Measurements from ENCODE around the gene AKAP14. TPM values are rescaled to one million over a fixed set of nuclear protein-coding genes. Genes with fewer than 3 reads are reported as not detected.
"Not testable (repeated sequence)": the region's sequence is repeated elsewhere in the genome, so short reads cannot be mapped to it uniquely, and the experiment has no call there.

AKAP14 gene
- total and polyA plus RNA-seq, 4 donors, result not detected

DNA sequence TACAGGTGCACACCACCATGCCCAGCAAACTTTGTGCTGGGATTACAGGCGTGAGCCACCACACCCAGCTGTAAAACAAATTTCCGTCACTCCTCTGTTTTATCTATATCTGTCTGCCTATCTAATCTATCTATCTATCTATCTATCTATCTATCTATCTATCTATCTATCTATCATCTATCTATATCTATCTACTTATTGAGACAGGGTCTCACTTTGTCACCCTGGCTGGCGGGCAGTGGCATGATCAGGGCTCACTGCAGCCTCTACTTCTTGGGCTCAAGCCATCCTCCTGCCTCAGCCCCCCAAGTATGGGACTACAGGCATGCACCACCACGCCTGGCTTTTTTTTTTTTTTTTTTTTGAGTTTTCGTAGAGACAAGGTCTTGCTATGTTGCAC is 20.6 kb downstream of the AKAP14 start:
- WGBS, 2 donors, result 75 to 88% methylated on average over 5 of the region's 5 CpGs
- ATAC-seq (ENCODE audit: low FRiP score) (no peak), DNase-seq (no peak)

DNA sequence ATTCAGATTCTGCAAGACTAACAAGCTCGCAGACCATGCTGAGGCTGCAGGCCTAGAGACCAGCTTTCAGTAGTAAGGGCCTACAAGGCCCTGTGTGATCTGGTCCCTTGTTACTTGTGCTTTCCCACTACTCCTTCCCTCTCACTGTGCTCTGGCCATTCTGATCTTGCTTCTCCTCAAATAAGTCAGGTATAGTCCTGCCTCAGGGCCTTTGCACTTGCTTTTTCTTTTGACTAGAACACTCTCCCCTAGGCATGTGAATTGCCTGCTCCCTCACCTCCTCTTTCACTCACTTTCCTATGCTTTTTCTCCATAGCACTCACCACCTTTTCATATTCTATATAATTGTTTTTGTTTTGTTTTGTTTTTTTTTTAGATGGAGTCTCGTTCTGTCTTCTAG is 22.2 kb downstream of the AKAP14 start:
- no peak for DNase-seq
- Histone ChIP-seq H3K36me3 (ENCODE audit: control insufficient read depth in 1 of 2, insufficient read depth in 2 of 2, low read length in 1 of 2) (no peaks in the 10 kb centered on the region), H3K4me1 (ENCODE audit: control insufficient read depth in 1 of 2, insufficient read depth in 2 of 2, low read length in 2 of 2) (no peaks in the 10 kb centered on the region), H3K27me3 (ENCODE audit: control insufficient read depth in 1 of 2, insufficient read depth in 2 of 2, low read length in 1 of 2) (no peaks in the 10 kb centered on the region), H3K4me3 (ENCODE audit: low read length in 2 of 2) (no peak overlapping the region), H3K9me3 (ENCODE audit: control insufficient read depth, low read length) (no peaks in the 10 kb centered on the region), H3K27ac (ENCODE audit: low read depth in 1 of 2, low read length in 2 of 2) (no peak overlapping the region)
- intact Hi-C loops (cut with DNase I), result no loop called here
- 81 to 92% methylated on average over 2 of the region's 2 CpGs for WGBS, 2 donors
- no peak for ATAC-seq (ENCODE audit: low FRiP score)

More for the DNA sequence above, 20.6 kb downstream of the AKAP14 start:
- Histone ChIP-seq H3K4me1 (ENCODE audit: control insufficient read depth in 1 of 2, insufficient read depth in 2 of 2, low read length in 2 of 2) (no peaks in the 10 kb centered on the region), H3K27me3 (ENCODE audit: control insufficient read depth in 1 of 2, insufficient read depth in 2 of 2, low read length in 1 of 2) (no peaks in the 10 kb centered on the region), H3K27ac (ENCODE audit: low read depth in 1 of 2, low read length in 2 of 2) (no peak overlapping the region), H3K9me3 (ENCODE audit: control insufficient read depth, low read length) (no peaks in the 10 kb centered on the region), H3K4me3 (ENCODE audit: low read length in 2 of 2) (no peak overlapping the region), H3K36me3 (ENCODE audit: control insufficient read depth in 1 of 2, insufficient read depth in 2 of 2, low read length in 1 of 2) (no peaks in the 10 kb centered on the region)
- intact Hi-C loops (cut with DNase I), result no loop called here

DNA sequence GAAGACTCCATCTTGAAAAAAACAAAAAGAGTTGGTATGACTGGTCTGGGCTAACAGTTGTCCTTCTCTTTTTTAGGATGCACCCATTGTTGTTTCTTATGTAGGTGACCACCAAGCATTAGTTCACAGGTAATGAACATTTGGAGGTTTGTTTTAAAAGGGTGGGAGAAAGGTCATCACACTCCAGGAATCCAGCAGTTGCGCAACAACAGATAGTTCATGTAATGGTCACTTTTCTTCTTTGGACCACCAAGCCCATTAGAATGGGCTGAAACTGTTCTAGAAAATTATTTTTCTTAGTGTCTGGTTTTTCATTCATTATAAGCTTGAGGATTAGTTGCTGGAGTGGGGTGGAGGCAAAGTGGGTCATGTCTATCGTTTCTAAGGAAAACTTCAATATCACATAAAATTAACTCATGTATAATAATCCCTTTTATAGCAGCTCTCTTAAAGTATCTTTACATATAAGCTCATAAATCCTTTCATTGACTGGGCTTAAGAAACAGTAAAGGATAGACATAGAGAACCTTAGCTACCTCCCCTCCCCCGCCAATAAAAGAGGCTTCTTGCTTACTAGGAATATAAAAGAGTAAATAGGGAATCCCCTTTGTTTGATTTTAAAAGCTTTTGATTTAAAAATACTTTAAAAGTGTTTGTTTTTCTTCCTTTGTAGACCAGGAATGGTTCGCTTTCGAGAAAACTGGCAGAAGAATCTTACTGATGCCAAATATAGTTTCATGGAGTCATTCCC is 24.3 kb downstream of the AKAP14 start:
- intact Hi-C loops (cut with DNase I), result no loop called here

DNA sequence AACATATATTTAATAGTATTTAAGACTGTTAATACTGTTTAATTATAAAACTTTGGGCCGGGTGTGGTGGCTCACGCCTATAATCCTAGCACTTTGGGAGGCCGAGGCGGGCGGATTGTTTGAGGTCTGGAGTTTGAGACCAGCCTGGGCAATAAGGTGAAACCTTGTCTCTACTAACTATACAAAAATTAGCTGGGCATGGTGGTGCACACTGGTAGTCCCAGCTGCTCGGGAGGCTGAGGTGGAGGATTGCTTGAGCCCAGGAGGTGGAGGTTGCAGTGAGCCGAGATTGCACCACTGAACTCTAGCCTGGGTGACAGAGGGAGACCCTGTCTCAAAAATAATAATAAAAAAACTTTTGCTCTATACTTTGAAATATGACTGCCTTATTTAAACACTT is 26.7 kb downstream of the AKAP14 start:
- H3K4me3 ChIP-seq (ENCODE audit: low read length in 2 of 2); H3K27ac ChIP-seq (ENCODE audit: low read depth in 1 of 2, low read length in 2 of 2); H3K4me1 ChIP-seq (ENCODE audit: control insufficient read depth in 1 of 2, insufficient read depth in 2 of 2, low read length in 2 of 2); H3K36me3 ChIP-seq (ENCODE audit: control insufficient read depth in 1 of 2, insufficient read depth in 2 of 2, low read length in 1 of 2); intact Hi-C loops (cut with DNase I); H3K9me3 ChIP-seq (ENCODE audit: control insufficient read depth, low read length); DNase-seq; H3K27me3 ChIP-seq (ENCODE audit: control insufficient read depth in 1 of 2, insufficient read depth in 2 of 2, low read length in 1 of 2); ATAC-seq (ENCODE audit: low FRiP score): not testable (repeated sequence)
- 95 to 96% methylated on average over 7 of the region's 7 CpGs for WGBS, 2 donors

More for the DNA sequence above, 24.3 kb downstream of the AKAP14 start:
- Histone ChIP-seq H3K4me1 (ENCODE audit: control insufficient read depth in 1 of 2, insufficient read depth in 2 of 2, low read length in 2 of 2) (no peaks in the 10 kb centered on the region), H3K36me3 (ENCODE audit: control insufficient read depth in 1 of 2, insufficient read depth in 2 of 2, low read length in 1 of 2) (no peaks in the 10 kb centered on the region), H3K27ac (ENCODE audit: low read depth in 1 of 2, low read length in 2 of 2) (no peak overlapping the region), H3K4me3 (ENCODE audit: low read length in 2 of 2) (no peak overlapping the region), H3K9me3 (ENCODE audit: control insufficient read depth, low read length) (no peaks in the 10 kb centered on the region), H3K27me3 (ENCODE audit: control insufficient read depth in 1 of 2, insufficient read depth in 2 of 2, low read length in 1 of 2) (no peaks in the 10 kb centered on the region)
- ATAC-seq (ENCODE audit: low FRiP score) (no peak), DNase-seq (no peak)
- 67 to 74% methylated on average over 5 of the region's 5 CpGs for WGBS, 2 donors

DNA sequence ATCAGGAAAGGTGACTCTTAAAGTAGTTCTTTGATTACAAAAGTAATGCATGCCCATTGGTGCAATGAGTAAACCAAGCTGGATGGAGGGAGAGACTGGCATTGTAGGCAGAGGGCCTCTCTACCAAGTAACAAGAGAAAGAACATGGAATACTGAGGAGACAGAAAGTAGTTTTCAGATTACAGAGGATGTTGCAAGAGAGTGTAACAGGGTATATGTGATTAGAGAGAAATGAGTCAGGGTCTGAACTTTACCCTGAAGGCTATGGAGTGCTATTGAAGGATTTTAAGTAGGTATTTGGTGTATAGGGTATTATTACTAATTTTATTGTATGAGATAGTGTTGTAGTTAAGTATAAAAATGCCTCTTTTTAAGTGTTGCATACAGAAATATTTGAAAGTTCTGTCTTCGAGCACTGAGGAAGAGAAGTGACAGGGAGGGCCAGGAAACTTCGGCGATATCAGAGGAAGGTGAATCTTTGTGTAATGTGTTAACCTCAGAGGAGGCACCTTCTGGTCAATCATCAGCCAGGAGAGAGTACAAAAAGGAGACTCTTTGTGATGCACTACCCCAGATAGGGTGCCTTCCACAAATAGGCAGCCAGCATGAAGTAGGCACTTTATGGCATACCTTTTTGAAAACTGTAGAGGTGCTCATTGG is 39.7 kb downstream of the AKAP14 start:
- ATAC-seq (ENCODE audit: low FRiP score), result no peak
- Histone ChIP-seq H3K27ac (ENCODE audit: low read depth in 1 of 2, low read length in 2 of 2) (no peak overlapping the region), H3K9me3 (ENCODE audit: control insufficient read depth, low read length) (no peaks in the 10 kb centered on the region), H3K4me1 (ENCODE audit: control insufficient read depth in 1 of 2, insufficient read depth in 2 of 2, low read length in 2 of 2) (no peaks in the 10 kb centered on the region), H3K27me3 (ENCODE audit: control insufficient read depth in 1 of 2, insufficient read depth in 2 of 2, low read length in 1 of 2) (no peaks in the 10 kb centered on the region), H3K36me3 (ENCODE audit: control insufficient read depth in 1 of 2, insufficient read depth in 2 of 2, low read length in 1 of 2) (peaks cover 0 to 5% of the 10 kb centered on the region in 2 donors), H3K4me3 (ENCODE audit: low read length in 2 of 2) (no peak overlapping the region)
- intact Hi-C loops (cut with DNase I), result no loop called here
- WGBS, 2 donors, result 93 to 95% methylated on average over 3 of the region's 3 CpGs
- no peak for DNase-seq

DNA sequence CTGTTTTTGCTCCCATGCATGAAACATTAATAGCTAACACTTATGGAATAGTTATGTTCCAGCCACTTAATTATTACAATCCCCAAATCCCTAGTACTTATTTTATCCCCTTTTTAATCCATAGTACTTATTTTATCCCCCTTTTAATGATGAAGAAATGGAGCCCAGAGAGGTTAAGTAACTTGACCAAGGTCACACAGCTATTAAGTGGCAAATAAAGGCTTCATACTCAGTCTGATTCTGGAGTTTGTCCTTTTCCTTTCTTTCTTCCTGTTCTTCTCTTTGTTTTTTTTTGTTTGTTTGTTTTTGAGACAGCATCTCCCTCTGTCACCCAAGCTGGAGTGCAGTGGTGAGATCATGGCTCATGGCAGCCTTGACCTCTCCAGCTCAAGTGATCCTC is 45.6 kb downstream of the AKAP14 start:
- H3K36me3 ChIP-seq (ENCODE audit: control insufficient read depth in 1 of 2, insufficient read depth in 2 of 2, low read length in 1 of 2), result no peaks in the 10 kb centered on the region
- H3K4me3 ChIP-seq (ENCODE audit: low read length in 2 of 2), result no peak overlapping the region
- intact Hi-C loops (cut with DNase I), result loop anchor here in 1 of 2 donors (5.0 kb wide), 1 partner anchor 69 kb away; the partner anchor contains the start of genes NDUFA1 and RNF113A
- H3K27me3 ChIP-seq (ENCODE audit: control insufficient read depth in 1 of 2, insufficient read depth in 2 of 2, low read length in 1 of 2), result no peaks in the 10 kb centered on the region
- no peaks in the 10 kb centered on the region for H3K9me3 ChIP-seq (ENCODE audit: control insufficient read depth, low read length)
- no peak overlapping the region for H3K27ac ChIP-seq (ENCODE audit: low read depth in 1 of 2, low read length in 2 of 2)
- ATAC-seq (ENCODE audit: low FRiP score) (no peak), DNase-seq (no peak)
- H3K4me1 ChIP-seq (ENCODE audit: control insufficient read depth in 1 of 2, insufficient read depth in 2 of 2, low read length in 2 of 2), result no peaks in the 10 kb centered on the region

DNA sequence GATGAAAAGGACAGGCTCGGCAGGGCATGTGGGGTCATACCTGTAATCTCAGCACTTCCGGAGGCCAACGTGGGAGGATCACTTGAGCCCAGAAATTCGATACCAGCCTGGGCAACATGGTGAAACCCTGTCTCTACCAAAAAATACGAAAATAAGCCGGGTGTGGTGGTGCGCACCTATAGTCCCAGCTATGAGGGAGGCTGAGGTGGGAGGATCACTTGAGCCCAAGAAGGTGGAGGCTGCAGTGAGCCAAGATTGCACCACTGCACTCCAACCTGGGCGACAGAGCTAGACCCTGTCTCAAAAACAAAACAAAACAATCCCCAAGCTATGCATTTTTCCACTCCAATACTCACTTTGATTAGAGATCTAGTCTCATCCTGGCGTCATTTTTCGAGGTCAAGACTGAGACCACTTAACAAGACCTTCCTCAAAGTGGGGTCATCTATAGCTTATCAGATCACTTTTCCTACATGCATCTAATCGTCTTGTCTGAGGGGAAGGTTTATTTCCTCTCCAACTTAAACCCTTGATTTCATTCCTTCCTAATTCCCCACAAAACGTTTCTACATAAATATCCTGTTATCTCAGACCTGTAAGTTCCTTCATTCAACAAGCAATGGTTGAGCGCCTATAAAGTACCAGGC is 46.6 kb downstream of the AKAP14 start:
- Histone ChIP-seq H3K27me3 (ENCODE audit: control insufficient read depth in 1 of 2, insufficient read depth in 2 of 2, low read length in 1 of 2) (no peaks in the 10 kb centered on the region), H3K36me3 (ENCODE audit: control insufficient read depth in 1 of 2, insufficient read depth in 2 of 2, low read length in 1 of 2) (no peaks in the 10 kb centered on the region), H3K4me1 (ENCODE audit: control insufficient read depth in 1 of 2, insufficient read depth in 2 of 2, low read length in 2 of 2) (no peaks in the 10 kb centered on the region), H3K4me3 (ENCODE audit: low read length in 2 of 2) (peak overlapping the region; percentile 60 to 81), H3K9me3 (ENCODE audit: control insufficient read depth, low read length) (no peaks in the 10 kb centered on the region), H3K27ac (ENCODE audit: low read depth in 1 of 2, low read length in 2 of 2) (peak overlapping the region in 1 of 2 donors; percentile 96)
- WGBS, 2 donors, result 55 to 59% methylated on average over 13 of the region's 13 CpGs
- no peak for ATAC-seq (ENCODE audit: low FRiP score)
- intact Hi-C loops (cut with DNase I), result loop anchor here in 1 of 2 donors (5.0 kb wide), 1 partner anchor 70 kb away; the partner anchor contains the start of genes NDUFA1 and RNF113A
- no peak for DNase-seq

DNA sequence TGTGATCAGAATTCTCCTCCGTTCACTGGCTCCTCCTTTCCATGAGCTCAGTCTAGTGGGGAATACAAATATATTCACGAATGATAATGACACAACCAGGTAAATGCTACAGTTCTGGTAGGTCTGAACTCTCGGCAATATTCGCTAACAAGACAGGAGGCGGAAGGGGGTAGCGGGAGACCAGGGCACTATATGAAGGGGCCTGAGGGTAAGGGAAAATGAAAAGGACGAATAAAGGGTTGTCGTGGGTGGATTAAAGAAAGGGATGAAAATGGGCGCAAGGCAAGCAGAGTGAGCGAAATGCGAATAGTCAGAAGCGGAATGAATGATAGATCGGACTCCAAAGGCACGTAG is 47.1 kb downstream of the AKAP14 start:
- 1 to 26% methylated on average over 14 of the region's 14 CpGs for WGBS, 2 donors
- H3K27ac ChIP-seq (ENCODE audit: low read depth in 1 of 2, low read length in 2 of 2), result peak overlapping the region in 1 of 2 donors; percentile 96
- intact Hi-C loops (cut with DNase I), result loop anchor here in 1 of 2 donors (5.0 kb wide), 1 partner anchor 71 kb away; the partner anchor contains the start of genes NDUFA1 and RNF113A

More for the DNA sequence above, 47.1 kb downstream of the AKAP14 start:
- DNase-seq, result no peak
- Histone ChIP-seq H3K4me3 (ENCODE audit: low read length in 2 of 2) (peak overlapping the region; percentile 60 to 81), H3K4me1 (ENCODE audit: control insufficient read depth in 1 of 2, insufficient read depth in 2 of 2, low read length in 2 of 2) (no peaks in the 10 kb centered on the region), H3K9me3 (ENCODE audit: control insufficient read depth, low read length) (no peaks in the 10 kb centered on the region), H3K27me3 (ENCODE audit: control insufficient read depth in 1 of 2, insufficient read depth in 2 of 2, low read length in 1 of 2) (no peaks in the 10 kb centered on the region), H3K36me3 (ENCODE audit: control insufficient read depth in 1 of 2, insufficient read depth in 2 of 2, low read length in 1 of 2) (no peaks in the 10 kb centered on the region)
- ATAC-seq (ENCODE audit: low FRiP score), result no peak

All from aorta (tissue), 5 donors.